ENCODE results near the gene CDH4. TPM values are rescaled to one million over a fixed set of nuclear protein-coding genes. Genes with fewer than 3 reads are reported as not detected.

CDH4 gene
- total RNA-seq, 1 experiment from 2014 or later: not detected

- ChIA-PET POLR2A (no interaction called here), CTCF (no interaction called here)
- Histone ChIP-seq H3K4me1 (peaks cover 27% of the 10 kb centered on the region), H3K36me3 (ENCODE audit: control insufficient read depth, insufficient read depth, low read length) (no peaks in the 10 kb centered on the region), H3K27me3 (replicated peaks; ENCODE audit: control insufficient read depth, insufficient read depth, low read length) (no peaks in the 10 kb centered on the region; the same call in 1 of the 2 replicates), H3K9me3 (peaks cover 9% of the 10 kb centered on the region), H3K4me3 (ENCODE audit: low read depth, low read length) (no peak overlapping the region)
- peak in 1 of 2 experiments; percentile 32 for DNase-seq
- no TSS peak for BruUV-seq (replicated peaks)
- peaks cover 26% of the 10 kb centered on the region for H3K9me3 Mint-ChIP-seq (ENCODE audit: unreplicated experiment)
- no peaks in the 10 kb centered on the region for H3K36me3 Mint-ChIP-seq (ENCODE audit: insufficient read depth, unreplicated experiment)
- no peak overlapping the region for H3K27ac Mint-ChIP-seq (ENCODE audit: unreplicated experiment)
- intact Hi-C loops (cut with micrococcal nuclease; ENCODE audit: unreplicated experiment): no loop called here
- H3K4me1 Mint-ChIP-seq (ENCODE audit: low read depth, unreplicated experiment): peaks cover 23% of the 10 kb centered on the region
- TF ChIP-seq CTCF (IDR thresholded peaks at IDR 0.05; ENCODE audit: insufficient read depth in 1 of 2, low read depth in 1 of 2, low read length in 1 of 2, severe bottlenecking in 1 of 2, unreplicated experiment in 1 of 2): no peak
- H3K27me3 Mint-ChIP-seq (ENCODE audit: insufficient read depth, unreplicated experiment): peaks cover 13% of the 10 kb centered on the region
- H3K4me3 Mint-ChIP-seq (ENCODE audit: unreplicated experiment): no peak overlapping the region
These were observed 183.2 kb downstream of the CDH4 start for GRCh38 chr20:61435184-61435822.

- Mint-ChIP-seq H3K36me3 (ENCODE audit: insufficient read depth, unreplicated experiment) (no peaks in the 10 kb centered on the region), H3K27ac (ENCODE audit: unreplicated experiment) (peak overlapping the region; percentile 81), H3K4me3 (ENCODE audit: unreplicated experiment) (no peak overlapping the region), H3K9me3 (ENCODE audit: unreplicated experiment) (peaks cover 26% of the 10 kb centered on the region), H3K4me1 (ENCODE audit: low read depth, unreplicated experiment) (peaks cover 23% of the 10 kb centered on the region), H3K27me3 (ENCODE audit: insufficient read depth, unreplicated experiment) (peaks cover 10% of the 10 kb centered on the region)
- Histone ChIP-seq H3K9me3 (peaks cover 9% of the 10 kb centered on the region), H3K27me3 (replicated peaks; ENCODE audit: control insufficient read depth, insufficient read depth, low read length) (no peaks in the 10 kb centered on the region; the same call in 1 of the 2 replicates), H3K36me3 (ENCODE audit: control insufficient read depth, insufficient read depth, low read length) (no peaks in the 10 kb centered on the region), H3K4me1 (peaks cover 27% of the 10 kb centered on the region), H3K4me3 (ENCODE audit: low read depth, low read length) (no peak overlapping the region)
- TF ChIP-seq CTCF (IDR thresholded peaks at IDR 0.05; ENCODE audit: insufficient read depth in 1 of 2, low read depth in 1 of 2, low read length in 1 of 2, severe bottlenecking in 1 of 2, unreplicated experiment in 1 of 2): no peak
- ChIA-PET POLR2A (no interaction called here), CTCF (no interaction called here)
- BruUV-seq (replicated peaks): no TSS peak
- DNase-seq: peak in 1 of 2 experiments; percentile 35
- intact Hi-C loops (cut with micrococcal nuclease; ENCODE audit: unreplicated experiment): no loop called here
These were observed 183.8 kb downstream of the CDH4 start for GRCh38 chr20:61435823-61436220.

- Mint-ChIP-seq H3K4me3 (ENCODE audit: unreplicated experiment) (no peak overlapping the region), H3K27ac (ENCODE audit: unreplicated experiment) (peak overlapping the region; percentile 81), H3K4me1 (ENCODE audit: low read depth, unreplicated experiment) (peaks cover 23% of the 10 kb centered on the region), H3K36me3 (ENCODE audit: insufficient read depth, unreplicated experiment) (no peaks in the 10 kb centered on the region), H3K27me3 (ENCODE audit: insufficient read depth, unreplicated experiment) (peaks cover 9% of the 10 kb centered on the region), H3K9me3 (ENCODE audit: unreplicated experiment) (peaks cover 26% of the 10 kb centered on the region)
- ChIA-PET POLR2A (no interaction called here), CTCF (no interaction called here)
- no TSS peak for BruUV-seq (replicated peaks)
- no peak for TF ChIP-seq CTCF (IDR thresholded peaks at IDR 0.05; ENCODE audit: insufficient read depth in 1 of 2, low read depth in 1 of 2, low read length in 1 of 2, severe bottlenecking in 1 of 2, unreplicated experiment in 1 of 2)
- Histone ChIP-seq H3K4me3 (ENCODE audit: low read depth, low read length) (no peak overlapping the region), H3K4me1 (peaks cover 31% of the 10 kb centered on the region), H3K36me3 (ENCODE audit: control insufficient read depth, insufficient read depth, low read length) (no peaks in the 10 kb centered on the region), H3K9me3 (peaks cover 9% of the 10 kb centered on the region), H3K27me3 (replicated peaks; ENCODE audit: control insufficient read depth, insufficient read depth, low read length) (no peaks in the 10 kb centered on the region; the same call in 1 of the 2 replicates)
- no peak for DNase-seq
- intact Hi-C loops (cut with micrococcal nuclease; ENCODE audit: unreplicated experiment): no loop called here
These were observed 184.2 kb downstream of the CDH4 start for GRCh38 chr20:61436283-61436666.
